Naive B cell (primary cell): ENCODE measurements around the gene COL15A1. TPM values are rescaled to one million over a fixed set of nuclear protein-coding genes. Genes with fewer than 3 reads are reported as not detected.
"Not testable (repeated sequence)": the region's sequence is repeated elsewhere in the genome, so short reads cannot be mapped to it uniquely, and the experiment has no call there.

Experiments used
- ATAC-seq, 2 donors: fragments of 150-1000 bp; cut with Tn5 transposase; 2 replicates each; pipeline ENCODE4 v1.10.0; 2021; ENCODE audit warnings: low read depth in 2 of 2, mild to moderate bottlenecking in 2 of 2, moderate library complexity in 2 of 2
- DNase-seq: peaks from one replicate; pipeline ENCODE4 v3.0.0; 2022
- H3K27ac Mint-ChIP-seq, 6 donors: one replicate each; pipeline ENCODE4 v1.8.0; 2020 to 2022; ENCODE audit warnings: mild to moderate bottlenecking in 6 of 6, mixed read lengths in 6 of 6, moderate library complexity in 5 of 6, inconsistent platforms in 2 of 6
- H3K27me3 Mint-ChIP-seq, 3 donors: one replicate each; pipeline ENCODE4 v1.8.0; 2021 to 2022; ENCODE audit warnings: mixed read lengths in 3 of 3, mild to moderate bottlenecking in 1 of 3
- H3K36me3 Mint-ChIP-seq, 2 donors: one replicate each; pipeline ENCODE4 v1.8.0; 2020 to 2022; ENCODE audit warnings: mixed read lengths in 2 of 2, inconsistent platforms in 1 of 2, mild to moderate bottlenecking in 1 of 2
- H3K4me1 Mint-ChIP-seq, 3 donors: one replicate each; pipeline ENCODE4 v1.8.0; 2020 to 2022; ENCODE audit warnings: mixed read lengths in 3 of 3, inconsistent platforms in 1 of 3, mild to moderate bottlenecking in 1 of 3, moderate library complexity in 1 of 3
- H3K4me3 Mint-ChIP-seq, 8 donors: one replicate each; pipeline ENCODE4 v1.8.0; 2020 to 2022; ENCODE audit warnings: mild to moderate bottlenecking in 8 of 8, mixed read lengths in 8 of 8, moderate library complexity in 8 of 8, inconsistent platforms in 2 of 8
- H3K9me3 Mint-ChIP-seq, 7 donors: one replicate each; pipeline ENCODE4 v1.8.0; 2020 to 2022; ENCODE audit warnings: mixed read lengths in 7 of 7, mild to moderate bottlenecking in 5 of 7, inconsistent platforms in 2 of 7, moderate library complexity in 1 of 7
- polyA plus RNA-seq, 6 donors: library from polyadenylated mRNA; unstranded; fragments of 300-500 nt; fragmentation: Illumina TruSeq; gene quantifications; one replicate each; pipeline ENCODE4 v1.2.3, GENCODE V29; 2021; ENCODE audit warnings: low read depth in 6 of 6

The COL15A1 gene
- polyA plus RNA-seq, 6 donors from 2014 or later = not detected

DNA sequence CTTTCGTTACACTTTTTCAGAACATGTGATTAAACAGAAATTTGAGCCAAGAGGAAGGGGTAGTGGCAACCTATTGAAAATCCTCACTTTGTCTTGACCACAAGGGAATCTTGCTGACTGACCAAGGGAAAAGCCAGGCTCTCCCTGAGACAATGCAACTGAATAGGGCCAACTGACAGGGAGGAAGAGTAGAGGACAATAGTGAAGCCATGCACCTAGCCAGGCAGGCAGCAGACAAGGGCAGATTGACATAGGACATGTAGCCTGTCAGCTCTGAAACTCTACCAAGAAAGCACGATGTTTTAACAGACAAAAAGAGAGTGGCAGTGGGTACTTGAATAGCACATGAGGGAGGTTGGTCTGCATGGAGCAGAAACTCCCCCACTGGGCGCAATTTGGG, 152.7 kb downstream of the COL15A1 start:
- Mint-ChIP-seq H3K27ac (peak overlapping the region in 1 of 6 donors; percentile 83), H3K9me3 (peaks cover 1 to 12% (median 3%) of the 10 kb centered on the region in 7 donors), H3K4me1 (no peaks in the 10 kb centered on the region), H3K4me3 (no peak overlapping the region), H3K36me3 (no peaks in the 10 kb centered on the region), H3K27me3 (peaks cover 0 to 14% (median 0%) of the 10 kb centered on the region in 3 donors)
- DNase-seq = no peak
- no peak for ATAC-seq

GRCh38 chr9:99099806-99100585, 156.3 kb downstream of the COL15A1 start:
- peaks cover 9 to 13% (median 9%) of the 10 kb centered on the region in 3 donors for H3K4me1 Mint-ChIP-seq
- peaks cover 0 to 12% (median 3%) of the 10 kb centered on the region in 7 donors for H3K9me3 Mint-ChIP-seq
- peak overlapping the region in 1 of 8 donors; percentile 30 for H3K4me3 Mint-ChIP-seq
- not testable (repeated sequence) for ATAC-seq, H3K36me3 Mint-ChIP-seq, DNase-seq, H3K27ac Mint-ChIP-seq
- H3K27me3 Mint-ChIP-seq = peaks cover 0 to 14% (median 0%) of the 10 kb centered on the region in 3 donors

DNA sequence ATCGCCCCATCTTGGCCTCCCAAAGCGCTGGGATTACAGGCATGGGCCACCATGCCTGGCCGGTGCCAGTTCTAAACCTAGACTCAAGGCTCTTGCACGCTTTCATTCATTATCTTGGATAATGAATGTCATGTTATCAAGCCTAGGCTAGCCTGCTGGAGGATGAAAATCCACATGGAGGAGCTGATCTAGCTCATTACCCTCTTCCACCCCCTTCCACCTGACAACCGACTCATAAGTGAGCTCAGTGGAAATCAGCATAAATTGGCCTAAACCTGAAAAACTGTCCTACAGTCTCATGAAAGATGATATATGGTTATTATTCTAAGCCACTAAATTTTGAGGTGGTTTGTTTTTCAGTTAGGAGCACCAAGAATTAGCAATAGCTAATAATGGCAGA, 157.6 kb downstream of the COL15A1 start:
- no peak overlapping the region for H3K4me3 Mint-ChIP-seq
- DNase-seq (no peak), ATAC-seq (no peak)
- peaks cover 0 to 8% (median 0%) of the 10 kb centered on the region in 3 donors for H3K27me3 Mint-ChIP-seq
- H3K9me3 Mint-ChIP-seq = peaks cover 0 to 12% (median 3%) of the 10 kb centered on the region in 7 donors
- no peak overlapping the region for H3K27ac Mint-ChIP-seq
- peaks cover 14 to 17% (median 15%) of the 10 kb centered on the region in 3 donors for H3K4me1 Mint-ChIP-seq
- no peaks in the 10 kb centered on the region for H3K36me3 Mint-ChIP-seq

DNA sequence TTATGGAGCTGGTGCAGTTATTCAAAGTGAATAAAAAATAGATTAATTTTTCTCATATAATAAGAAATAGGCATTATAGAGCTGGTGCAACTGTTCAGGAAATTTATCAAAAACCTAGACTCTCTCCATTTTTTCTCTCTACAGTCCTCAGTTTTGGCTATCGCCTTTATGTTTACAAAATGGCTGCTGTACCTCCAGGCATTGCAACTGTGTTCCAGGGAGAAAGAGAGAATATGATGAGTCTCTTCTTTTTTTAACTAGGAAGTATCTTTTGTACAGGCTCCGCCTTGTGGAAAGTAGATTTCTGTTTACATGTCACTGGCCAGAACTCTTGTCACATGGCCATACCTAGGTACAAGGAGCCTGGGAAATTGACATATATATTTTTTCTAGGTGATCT, 158.1 kb downstream of the COL15A1 start:
- Mint-ChIP-seq H3K36me3 (no peaks in the 10 kb centered on the region), H3K9me3 (peaks cover 0 to 12% (median 3%) of the 10 kb centered on the region in 7 donors)
- DNase-seq = no peak

DNA sequence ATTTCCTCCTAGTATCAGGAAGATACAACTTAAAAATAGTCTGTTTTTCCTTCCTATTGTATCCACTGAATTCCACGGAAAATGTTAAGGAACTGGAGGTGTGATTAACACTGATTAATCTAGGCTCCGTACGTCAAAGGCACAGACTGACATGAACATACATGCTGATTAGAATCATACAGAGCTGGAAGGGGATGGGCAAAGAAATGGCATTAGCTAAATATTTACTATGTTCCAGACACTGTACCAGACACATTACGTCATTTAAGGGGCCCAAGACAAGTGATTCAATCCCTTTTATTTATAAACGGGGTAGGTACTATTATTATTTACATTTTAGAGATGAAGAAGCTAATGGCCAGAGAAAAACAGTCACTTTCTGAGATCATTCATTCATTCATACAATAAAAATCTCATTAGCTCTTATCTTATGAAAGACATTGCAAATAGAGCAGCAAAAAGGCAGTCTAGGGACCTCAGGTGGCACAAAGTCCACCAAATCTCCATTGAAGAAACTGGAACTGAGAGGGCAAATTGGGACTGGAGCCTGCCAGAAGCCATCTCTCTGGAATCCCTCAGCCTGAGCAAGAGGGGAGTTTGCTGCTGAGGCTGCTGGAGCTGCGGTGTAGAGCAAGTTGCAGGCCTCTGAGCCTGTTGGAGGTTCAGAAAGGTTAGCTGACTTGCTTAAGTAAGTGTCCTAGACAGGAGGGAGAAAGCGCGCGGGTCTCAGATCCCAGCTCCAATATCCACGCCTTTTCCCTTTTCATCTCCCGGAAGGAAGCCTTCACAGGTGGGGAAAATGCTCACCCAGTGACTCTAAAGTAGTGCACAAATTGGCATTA, 159.6 kb downstream of the COL15A1 start:
- no peaks in the 10 kb centered on the region for H3K27me3 Mint-ChIP-seq
- H3K4me3 Mint-ChIP-seq = peak overlapping the region; percentile 51 to 97 (median 92)
- H3K4me1 Mint-ChIP-seq = peaks cover 28 to 35% (median 35%) of the 10 kb centered on the region in 3 donors
- H3K9me3 Mint-ChIP-seq = peaks cover 0 to 12% (median 3%) of the 10 kb centered on the region in 7 donors
- no peaks in the 10 kb centered on the region for H3K36me3 Mint-ChIP-seq
- ATAC-seq = no peak
- peak overlapping the region in 3 of 6 donors; percentile 5 to 93 (median 73) for H3K27ac Mint-ChIP-seq
- no peak for DNase-seq

More for the DNA sequence above, 158.1 kb downstream of the COL15A1 start:
- ATAC-seq = no peak
- Mint-ChIP-seq H3K4me1 (peaks cover 18 to 20% (median 20%) of the 10 kb centered on the region in 3 donors), H3K27ac (no peak overlapping the region), H3K4me3 (no peak overlapping the region), H3K27me3 (peaks cover 0 to 3% (median 0%) of the 10 kb centered on the region in 3 donors)

GRCh38 chr9:99103901-99104458, 160.3 kb downstream of the COL15A1 start:
- Mint-ChIP-seq H3K27ac (peak overlapping the region; percentile 1 to 95 (median 58)), H3K36me3 (no peaks in the 10 kb centered on the region), H3K9me3 (peaks cover 0 to 12% (median 3%) of the 10 kb centered on the region in 7 donors), H3K4me1 (peaks cover 36 to 42% (median 42%) of the 10 kb centered on the region in 3 donors), H3K27me3 (no peaks in the 10 kb centered on the region), H3K4me3 (peak overlapping the region; percentile 91 to 97 (median 94))
- ATAC-seq (no peak), DNase-seq (no peak)

- Mint-ChIP-seq H3K4me1 (peaks cover 39 to 48% (median 48%) of the 10 kb centered on the region in 3 donors), H3K4me3 (peak within 1 kb of the TSS; percentile 91 to 97 (median 94)), H3K27me3 (no peaks in the 10 kb centered on the region), H3K9me3 (peaks cover 0 to 7% (median 2%) of the 10 kb centered on the region in 7 donors), H3K27ac (peak within 1 kb of the TSS; percentile 67 to 95 (median 92)), H3K36me3 (no peaks in the 10 kb centered on the region)
- ATAC-seq (peak; percentile 83 to 86), DNase-seq (peak; percentile 96)
These were observed 160.9 kb downstream of the COL15A1 start, which contains the start of gene TGFBR1 for GRCh38 chr9:99104459-99105151. TSS of gene TGFBR1 (plus strand) at chr9:99105113. CDS start at chr9:99105206, 93 bp downstream.

DNA sequence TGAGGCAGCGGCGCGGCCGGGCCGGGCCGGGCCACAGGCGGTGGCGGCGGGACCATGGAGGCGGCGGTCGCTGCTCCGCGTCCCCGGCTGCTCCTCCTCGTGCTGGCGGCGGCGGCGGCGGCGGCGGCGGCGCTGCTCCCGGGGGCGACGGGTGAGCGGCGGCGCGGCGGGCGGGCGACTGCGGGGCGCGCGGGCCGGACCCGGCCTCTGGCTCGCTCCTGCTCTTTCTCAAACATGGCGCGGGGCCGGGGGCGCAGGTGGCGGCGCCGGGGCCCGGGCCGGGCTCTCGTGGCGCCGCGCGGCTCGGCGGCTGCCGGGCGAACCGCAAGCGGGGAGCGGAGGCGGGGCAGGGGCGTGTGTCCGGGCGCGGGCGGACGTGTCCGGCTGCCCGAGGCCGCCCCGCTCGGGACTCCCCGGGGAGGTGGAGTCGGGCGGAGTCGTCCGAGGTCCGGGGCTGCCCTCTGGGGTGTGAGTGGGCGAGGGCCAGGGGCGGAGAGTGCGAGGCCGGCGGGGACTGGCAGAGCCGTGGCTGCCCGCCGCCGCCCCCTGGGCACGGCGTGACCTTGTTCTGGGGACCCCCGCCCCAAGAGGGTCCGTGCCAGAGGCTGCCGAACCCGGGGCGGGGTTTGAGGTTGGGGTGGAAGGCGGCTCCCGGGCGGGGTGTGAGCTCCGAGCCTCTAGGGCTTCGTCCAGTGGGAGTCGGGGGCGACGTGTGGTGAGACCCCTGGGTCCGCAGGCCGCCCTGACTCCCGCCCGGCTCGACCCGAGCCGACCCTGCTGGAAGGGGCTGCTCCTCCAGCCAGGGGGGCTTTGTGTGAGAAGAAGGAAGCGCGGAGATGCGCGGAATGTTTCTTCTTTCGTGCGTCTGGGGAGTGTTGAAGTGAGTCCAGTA, 161.7 kb downstream of the COL15A1 start:
- H3K9me3 Mint-ChIP-seq = no peaks in the 10 kb centered on the region
- ATAC-seq = peak; percentile 24 to 27
- H3K4me1 Mint-ChIP-seq = peaks cover 39 to 56% (median 52%) of the 10 kb centered on the region in 3 donors
- peak overlapping the region; percentile 78 to 92 (median 88) for H3K4me3 Mint-ChIP-seq
- H3K36me3 Mint-ChIP-seq = no peaks in the 10 kb centered on the region
- DNase-seq = peak; percentile 48
- no peaks in the 10 kb centered on the region for H3K27me3 Mint-ChIP-seq
- H3K27ac Mint-ChIP-seq = peak overlapping the region in 5 of 6 donors; percentile 67 to 92 (median 78)

- peak overlapping the region in 5 of 6 donors; percentile 57 to 79 (median 73) for H3K27ac Mint-ChIP-seq
- no peaks in the 10 kb centered on the region for H3K9me3 Mint-ChIP-seq
- H3K4me3 Mint-ChIP-seq = peak overlapping the region; percentile 74 to 92 (median 86)
- no peaks in the 10 kb centered on the region for H3K27me3 Mint-ChIP-seq
- no peaks in the 10 kb centered on the region for H3K36me3 Mint-ChIP-seq
- no peak for ATAC-seq
- peaks cover 39 to 57% (median 53%) of the 10 kb centered on the region in 3 donors for H3K4me1 Mint-ChIP-seq
- DNase-seq = no peak
These were observed 162.3 kb downstream of the COL15A1 start for GRCh38 chr9:99106044-99106375.

- Mint-ChIP-seq H3K9me3 (no peaks in the 10 kb centered on the region), H3K27ac (peak overlapping the region in 3 of 6 donors; percentile 3 to 73 (median 3)), H3K4me1 (peaks cover 48 to 67% (median 63%) of the 10 kb centered on the region in 3 donors), H3K36me3 (no peaks in the 10 kb centered on the region), H3K4me3 (peak overlapping the region; percentile 3 to 92 (median 59)), H3K27me3 (no peaks in the 10 kb centered on the region)
- no peak for DNase-seq
- no peak for ATAC-seq
These were observed 163.7 kb downstream of the COL15A1 start for GRCh38 chr9:99107421-99107820.

GRCh38 chr9:99108131-99108530, 164.4 kb downstream of the COL15A1 start:
- no peaks in the 10 kb centered on the region for H3K36me3 Mint-ChIP-seq
- ATAC-seq = no peak
- DNase-seq = no peak
- peak overlapping the region in 3 of 6 donors; percentile 39 to 46 (median 41) for H3K27ac Mint-ChIP-seq
- H3K9me3 Mint-ChIP-seq = no peaks in the 10 kb centered on the region
- peak overlapping the region in 3 of 8 donors; percentile 44 to 91 (median 74) for H3K4me3 Mint-ChIP-seq
- no peaks in the 10 kb centered on the region for H3K27me3 Mint-ChIP-seq
- peaks cover 55 to 74% (median 70%) of the 10 kb centered on the region in 3 donors for H3K4me1 Mint-ChIP-seq

DNA sequence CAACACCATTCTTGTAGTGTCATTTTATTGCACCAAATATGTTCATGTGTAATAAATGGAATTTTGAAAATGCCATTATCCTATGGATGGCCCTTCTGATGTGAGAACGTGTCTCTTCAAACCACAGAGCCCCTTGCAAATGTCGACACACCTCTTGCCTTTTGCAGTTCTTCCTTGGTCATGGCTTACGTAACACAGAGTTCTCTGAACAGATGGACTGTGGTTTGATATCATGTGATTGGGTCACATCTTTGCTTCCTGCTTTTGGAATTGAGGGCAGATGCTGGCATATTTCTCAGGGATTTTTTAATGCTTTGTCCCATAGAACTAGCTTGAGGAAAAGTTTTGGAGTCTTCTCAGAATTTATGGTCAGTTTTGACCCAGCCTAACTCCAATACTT, 165.8 kb downstream of the COL15A1 start:
- peak overlapping the region in 1 of 8 donors; percentile 4 for H3K4me3 Mint-ChIP-seq
- no peak for ATAC-seq
- no peaks in the 10 kb centered on the region for H3K9me3 Mint-ChIP-seq
- peaks cover 54 to 69% (median 61%) of the 10 kb centered on the region in 3 donors for H3K4me1 Mint-ChIP-seq
- no peaks in the 10 kb centered on the region for H3K27me3 Mint-ChIP-seq
- H3K27ac Mint-ChIP-seq = peak overlapping the region in 5 of 6 donors; percentile 21 to 85 (median 68)
- H3K36me3 Mint-ChIP-seq = no peaks in the 10 kb centered on the region
- DNase-seq = peak; percentile 39
